Measurements from ENCODE around the gene NDUFAF7.

NDUFAF7 gene

GRCh38 chr2:37189452-37190153, 41.9 kb upstream of the NDUFAF7 start:
- H2AFZ ChIP-seq (ENCODE audit: low read depth, low read length), result no peak overlapping the region
- peak overlapping the region; percentile 59 for H4K8ac ChIP-seq (ENCODE audit: low read length)
- H2BK120ac ChIP-seq (ENCODE audit: low read depth, low read length), result no peak overlapping the region
- H3K27ac ChIP-seq (ENCODE audit: low read length, poor library complexity, severe bottlenecking), result peak overlapping the region; percentile 38
- no peak overlapping the region for H3K4me2 ChIP-seq (ENCODE audit: low read length, poor library complexity, severe bottlenecking)
- peak; percentile 83 for DNase-seq
- H2BK15ac ChIP-seq (ENCODE audit: low read depth, poor library complexity, severe bottlenecking), result no peak overlapping the region
- no peak overlapping the region for H2AK5ac ChIP-seq (ENCODE audit: low read length, severe bottlenecking)
- H3K4me3 ChIP-seq (ENCODE audit: insufficient read depth in 1 of 2, low read depth in 1 of 2, low read length in 2 of 2), result no peak overlapping the region
- no peak overlapping the region for H3K23ac ChIP-seq (ENCODE audit: low read length in 2 of 2)
- H3K9ac ChIP-seq (ENCODE audit: low read length), result peak overlapping the region; percentile 18
- H3K27me3 ChIP-seq (ENCODE audit: control insufficient read depth in 1 of 2, insufficient read depth in 1 of 2, low read length in 2 of 2), result no peaks in the 10 kb centered on the region
- H2BK12ac ChIP-seq (ENCODE audit: low read length in 2 of 2), result peak overlapping the region in 1 of 2 experiments; percentile 21
- peak overlapping the region in 1 of 2 experiments; percentile 35 for H3K4ac ChIP-seq (ENCODE audit: low read depth in 1 of 2, low read length in 2 of 2)
- no peak overlapping the region for H2BK5ac ChIP-seq (ENCODE audit: low read depth, low read length, poor library complexity, severe bottlenecking)
- 76% methylated on average over 5 of the region's 6 CpGs for WGBS
- H3K36me3 ChIP-seq (ENCODE audit: control insufficient read depth in 1 of 2, insufficient read depth in 2 of 2, low read depth in 1 of 2, low read length in 2 of 2), result no peaks in the 10 kb centered on the region
- peaks cover 9% of the 10 kb centered on the region for H3K4me1 ChIP-seq (ENCODE audit: control insufficient read depth, insufficient read depth, low read depth, low read length)
- H3K18ac ChIP-seq (ENCODE audit: low read depth in 1 of 2, low read length in 2 of 2), result peak overlapping the region; percentile 7 to 9
- H3K9me3 ChIP-seq (ENCODE audit: control insufficient read depth, low read length), result no peaks in the 10 kb centered on the region
- H3K79me1 ChIP-seq (replicated peaks; ENCODE audit: low read length, poor library complexity, severe bottlenecking), result no peaks in the 10 kb centered on the region
- no peak overlapping the region for H3K14ac ChIP-seq (ENCODE audit: low read length in 2 of 2)
- peak overlapping the region; percentile 58 for H4K91ac ChIP-seq (ENCODE audit: low read length)

- peaks cover 9% of the 10 kb centered on the region for H3K4me1 ChIP-seq (ENCODE audit: control insufficient read depth, insufficient read depth, low read depth, low read length)
- H2AFZ ChIP-seq (ENCODE audit: low read depth, low read length), result no peak overlapping the region
- no peaks in the 10 kb centered on the region for H3K9me3 ChIP-seq (ENCODE audit: control insufficient read depth, low read length)
- H3K36me3 ChIP-seq (ENCODE audit: control insufficient read depth in 1 of 2, insufficient read depth in 2 of 2, low read depth in 1 of 2, low read length in 2 of 2), result no peaks in the 10 kb centered on the region
- no peak overlapping the region for H2AK5ac ChIP-seq (ENCODE audit: low read length, severe bottlenecking)
- no peak overlapping the region for H2BK120ac ChIP-seq (ENCODE audit: low read depth, low read length)
- 91% methylated on average over 4 of the region's 4 CpGs for WGBS
- no peak overlapping the region for H3K9ac ChIP-seq (ENCODE audit: low read length)
- no peak overlapping the region for H3K27ac ChIP-seq (ENCODE audit: low read length, poor library complexity, severe bottlenecking)
- H4K8ac ChIP-seq (ENCODE audit: low read length), result no peak overlapping the region
- H3K23ac ChIP-seq (ENCODE audit: low read length in 2 of 2), result no peak overlapping the region
- no peak overlapping the region for H3K14ac ChIP-seq (ENCODE audit: low read length in 2 of 2)
- no peak overlapping the region for H2BK15ac ChIP-seq (ENCODE audit: low read depth, poor library complexity, severe bottlenecking)
- no peaks in the 10 kb centered on the region for H3K27me3 ChIP-seq (ENCODE audit: control insufficient read depth in 1 of 2, insufficient read depth in 1 of 2, low read length in 2 of 2)
- no peak overlapping the region for H3K4me2 ChIP-seq (ENCODE audit: low read length, poor library complexity, severe bottlenecking)
- H3K4me3 ChIP-seq (ENCODE audit: insufficient read depth in 1 of 2, low read depth in 1 of 2, low read length in 2 of 2), result no peak overlapping the region
- H2BK5ac ChIP-seq (ENCODE audit: low read depth, low read length, poor library complexity, severe bottlenecking), result no peak overlapping the region
- no peak for DNase-seq
- H3K18ac ChIP-seq (ENCODE audit: low read depth in 1 of 2, low read length in 2 of 2), result no peak overlapping the region
- no peak overlapping the region for H4K91ac ChIP-seq (ENCODE audit: low read length)
- H3K79me1 ChIP-seq (replicated peaks; ENCODE audit: low read length, poor library complexity, severe bottlenecking), result no peaks in the 10 kb centered on the region
- no peak overlapping the region for H2BK12ac ChIP-seq (ENCODE audit: low read length in 2 of 2)
- H3K4ac ChIP-seq (ENCODE audit: low read depth in 1 of 2, low read length in 2 of 2), result no peak overlapping the region
Observed at GRCh38 chr2:37190290-37190689, 41.2 kb upstream of the NDUFAF7 start.

DNA sequence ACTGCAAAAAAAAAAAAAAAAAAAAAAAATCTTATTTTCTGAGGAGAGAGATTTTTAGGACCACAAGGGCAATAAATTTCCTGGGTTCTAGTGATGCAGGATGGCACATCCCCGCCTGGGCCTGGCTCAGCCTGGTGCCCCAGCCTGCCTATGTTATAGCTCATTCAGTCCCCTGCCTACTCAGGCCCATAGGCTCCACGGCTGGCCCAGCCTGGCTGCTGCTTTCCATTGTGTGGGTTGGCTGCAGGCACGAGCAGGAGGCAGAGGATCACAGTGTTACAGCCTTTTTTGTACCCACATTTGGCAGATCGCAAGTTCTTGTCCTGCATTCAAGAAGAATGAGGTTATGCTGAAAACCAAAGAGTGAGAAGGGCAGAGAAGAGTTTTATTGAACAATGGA, 40.2 kb upstream of the NDUFAF7 start:
- H3K79me1 ChIP-seq (replicated peaks; ENCODE audit: low read length, poor library complexity, severe bottlenecking), result no peaks in the 10 kb centered on the region
- no peak overlapping the region for H2AFZ ChIP-seq (ENCODE audit: low read depth, low read length)
- no peak overlapping the region for H3K14ac ChIP-seq (ENCODE audit: low read length in 2 of 2)
- H2BK5ac ChIP-seq (ENCODE audit: low read depth, low read length, poor library complexity, severe bottlenecking), result no peak overlapping the region
- no peak for DNase-seq
- WGBS, result 80% methylated on average over 4 of the region's 4 CpGs
- no peak overlapping the region for H3K27ac ChIP-seq (ENCODE audit: low read length, poor library complexity, severe bottlenecking)
- H2BK15ac ChIP-seq (ENCODE audit: low read depth, poor library complexity, severe bottlenecking), result no peak overlapping the region
- no peak overlapping the region for H3K23ac ChIP-seq (ENCODE audit: low read length in 2 of 2)
- H3K36me3 ChIP-seq (ENCODE audit: control insufficient read depth in 1 of 2, insufficient read depth in 2 of 2, low read depth in 1 of 2, low read length in 2 of 2), result no peaks in the 10 kb centered on the region
- H2BK12ac ChIP-seq (ENCODE audit: low read length in 2 of 2), result no peak overlapping the region
- no peak overlapping the region for H3K9ac ChIP-seq (ENCODE audit: low read length)
- H3K18ac ChIP-seq (ENCODE audit: low read depth in 1 of 2, low read length in 2 of 2), result no peak overlapping the region
- H4K91ac ChIP-seq (ENCODE audit: low read length), result no peak overlapping the region
- no peak overlapping the region for H4K8ac ChIP-seq (ENCODE audit: low read length)
- peaks cover 9% of the 10 kb centered on the region for H3K4me1 ChIP-seq (ENCODE audit: control insufficient read depth, insufficient read depth, low read depth, low read length)
- no peak overlapping the region for H3K4me2 ChIP-seq (ENCODE audit: low read length, poor library complexity, severe bottlenecking)
- no peak overlapping the region for H3K4ac ChIP-seq (ENCODE audit: low read depth in 1 of 2, low read length in 2 of 2)
- no peak overlapping the region for H2AK5ac ChIP-seq (ENCODE audit: low read length, severe bottlenecking)
- H2BK120ac ChIP-seq (ENCODE audit: low read depth, low read length), result no peak overlapping the region
- H3K27me3 ChIP-seq (ENCODE audit: control insufficient read depth in 1 of 2, insufficient read depth in 1 of 2, low read length in 2 of 2), result no peaks in the 10 kb centered on the region
- no peaks in the 10 kb centered on the region for H3K9me3 ChIP-seq (ENCODE audit: control insufficient read depth, low read length)
- H3K4me3 ChIP-seq (ENCODE audit: insufficient read depth in 1 of 2, low read depth in 1 of 2, low read length in 2 of 2), result no peak overlapping the region

GRCh38 chr2:37191747-37192146, 39.7 kb upstream of the NDUFAF7 start:
- no peak overlapping the region for H3K27ac ChIP-seq (ENCODE audit: low read length, poor library complexity, severe bottlenecking)
- H2AK5ac ChIP-seq (ENCODE audit: low read length, severe bottlenecking), result no peak overlapping the region
- H3K23ac ChIP-seq (ENCODE audit: low read length in 2 of 2), result no peak overlapping the region
- no peaks in the 10 kb centered on the region for H3K79me1 ChIP-seq (replicated peaks; ENCODE audit: low read length, poor library complexity, severe bottlenecking)
- H2AFZ ChIP-seq (ENCODE audit: low read depth, low read length), result no peak overlapping the region
- no peaks in the 10 kb centered on the region for H3K36me3 ChIP-seq (ENCODE audit: control insufficient read depth in 1 of 2, insufficient read depth in 2 of 2, low read depth in 1 of 2, low read length in 2 of 2)
- 81% methylated on average over 6 of the region's 6 CpGs for WGBS
- no peak for DNase-seq
- no peak overlapping the region for H2BK5ac ChIP-seq (ENCODE audit: low read depth, low read length, poor library complexity, severe bottlenecking)
- no peak overlapping the region for H2BK15ac ChIP-seq (ENCODE audit: low read depth, poor library complexity, severe bottlenecking)
- H3K4me2 ChIP-seq (ENCODE audit: low read length, poor library complexity, severe bottlenecking), result no peak overlapping the region
- no peak overlapping the region for H3K14ac ChIP-seq (ENCODE audit: low read length in 2 of 2)
- H4K91ac ChIP-seq (ENCODE audit: low read length), result no peak overlapping the region
- H3K4me1 ChIP-seq (ENCODE audit: control insufficient read depth, insufficient read depth, low read depth, low read length), result peaks cover 9% of the 10 kb centered on the region
- no peak overlapping the region for H3K4ac ChIP-seq (ENCODE audit: low read depth in 1 of 2, low read length in 2 of 2)
- no peak overlapping the region for H2BK120ac ChIP-seq (ENCODE audit: low read depth, low read length)
- H3K9ac ChIP-seq (ENCODE audit: low read length), result no peak overlapping the region
- no peaks in the 10 kb centered on the region for H3K27me3 ChIP-seq (ENCODE audit: control insufficient read depth in 1 of 2, insufficient read depth in 1 of 2, low read length in 2 of 2)
- H2BK12ac ChIP-seq (ENCODE audit: low read length in 2 of 2), result no peak overlapping the region
- no peak overlapping the region for H3K18ac ChIP-seq (ENCODE audit: low read depth in 1 of 2, low read length in 2 of 2)
- H4K8ac ChIP-seq (ENCODE audit: low read length), result no peak overlapping the region
- H3K9me3 ChIP-seq (ENCODE audit: control insufficient read depth, low read length), result no peaks in the 10 kb centered on the region
- no peak overlapping the region for H3K4me3 ChIP-seq (ENCODE audit: insufficient read depth in 1 of 2, low read depth in 1 of 2, low read length in 2 of 2)

All from mesenchymal stem cell (in vitro differentiated cells and primary cell).